Measurements from ENCODE around the gene GEMIN7. TPM values are rescaled to one million over a fixed set of nuclear protein-coding genes. Genes with fewer than 3 reads are reported as not detected.

The GEMIN7 gene
- total RNA-seq, 3 donors from 2014 or later, result 21.3 to 35.1 (median 22.1) TPM

GRCh38 chr19:45070214-45070613 lies 8.8 kb upstream of the GEMIN7 start:
- Histone ChIP-seq H3K36me3 (peaks cover 8% of the 10 kb centered on the region), H3K9me3 (no peaks in the 10 kb centered on the region), H3K4me1 (peaks cover 10 to 34% of the 10 kb centered on the region in 2 donors), H3K27ac (peak overlapping the region; percentile 66 to 87), H3K4me3 (no peak overlapping the region), H3K27me3 (no peaks in the 10 kb centered on the region)
- TF ChIP-seq POLR2A (IDR thresholded peaks at IDR 0.05) (no peak), POLR2AphosphoS5 (IDR thresholded peaks at IDR 0.05) (no peak)
- TF ChIP-seq, protein P1, sequence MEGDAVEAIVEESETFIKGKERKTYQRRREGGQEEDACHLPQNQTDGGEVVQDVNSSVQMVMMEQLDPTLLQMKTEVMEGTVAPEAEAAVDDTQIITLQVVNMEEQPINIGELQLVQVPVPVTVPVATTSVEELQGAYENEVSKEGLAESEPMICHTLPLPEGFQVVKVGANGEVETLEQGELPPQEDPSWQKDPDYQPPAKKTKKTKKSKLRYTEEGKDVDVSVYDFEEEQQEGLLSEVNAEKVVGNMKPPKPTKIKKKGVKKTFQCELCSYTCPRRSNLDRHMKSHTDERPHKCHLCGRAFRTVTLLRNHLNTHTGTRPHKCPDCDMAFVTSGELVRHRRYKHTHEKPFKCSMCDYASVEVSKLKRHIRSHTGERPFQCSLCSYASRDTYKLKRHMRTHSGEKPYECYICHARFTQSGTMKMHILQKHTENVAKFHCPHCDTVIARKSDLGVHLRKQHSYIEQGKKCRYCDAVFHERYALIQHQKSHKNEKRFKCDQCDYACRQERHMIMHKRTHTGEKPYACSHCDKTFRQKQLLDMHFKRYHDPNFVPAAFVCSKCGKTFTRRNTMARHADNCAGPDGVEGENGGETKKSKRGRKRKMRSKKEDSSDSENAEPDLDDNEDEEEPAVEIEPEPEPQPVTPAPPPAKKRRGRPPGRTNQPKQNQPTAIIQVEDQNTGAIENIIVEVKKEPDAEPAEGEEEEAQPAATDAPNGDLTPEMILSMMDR (IDR thresholded peaks at IDR 0.05), result no peak
- intact Hi-C loops (cut with DNase I; ENCODE audit: low total_unique reads), result no loop called here
- DNase-seq (ENCODE audit: low spot score in 2 of 2), result no peak

DNA sequence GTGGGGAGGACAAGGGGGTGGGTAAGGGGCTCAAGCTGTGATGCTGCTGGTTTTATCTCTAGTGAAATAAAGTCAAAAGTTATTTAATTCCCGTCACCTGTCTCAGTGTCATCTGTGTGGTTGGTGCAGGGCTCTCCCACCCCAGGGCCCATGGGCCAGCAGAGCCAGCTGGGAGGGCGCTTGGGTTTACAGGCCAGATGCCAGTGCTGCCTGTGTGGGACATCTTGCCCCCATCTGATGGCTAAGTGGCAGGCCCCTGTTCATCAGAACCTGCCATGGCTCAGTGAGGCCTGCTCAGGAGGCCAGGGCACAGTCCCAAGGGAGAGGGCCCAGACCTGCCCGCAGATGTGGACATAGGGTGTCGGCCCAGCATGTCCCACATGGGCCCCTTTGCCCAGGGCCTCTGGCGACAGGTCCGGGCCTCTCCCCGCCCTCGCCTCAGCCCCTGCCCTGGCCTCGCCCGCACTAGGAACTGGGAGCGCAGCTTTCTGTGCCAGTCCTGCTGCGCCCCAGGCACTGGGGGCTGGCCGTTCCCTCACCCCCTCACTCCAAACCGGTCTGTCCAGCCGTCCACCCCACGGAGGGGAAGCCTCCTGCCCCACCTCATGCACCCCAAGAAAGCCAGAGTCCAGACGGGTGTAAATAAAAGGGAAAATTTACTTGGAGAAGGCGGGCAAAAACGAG lies 8.1 kb upstream of the GEMIN7 start:
- intact Hi-C loops (cut with DNase I; ENCODE audit: low total_unique reads), result no loop called here
- TF ChIP-seq POLR2AphosphoS5 (IDR thresholded peaks at IDR 0.05), result peak in 1 of 3 donors; percentile 67
- TF ChIP-seq POLR2A (IDR thresholded peaks at IDR 0.05), result no peak
- TF ChIP-seq, protein P1 (IDR thresholded peaks at IDR 0.05), result no peak
- peaks cover 10 to 34% of the 10 kb centered on the region in 2 donors for H3K4me1 ChIP-seq
- H3K4me3 ChIP-seq, result peak overlapping the region in 1 of 3 donors; percentile 35
- DNase-seq (ENCODE audit: low spot score in 2 of 2), result peak; percentile 62 to 93
- H3K27me3 ChIP-seq, result no peaks in the 10 kb centered on the region
- H3K27ac ChIP-seq, result peak overlapping the region; percentile 66 to 87
- no peaks in the 10 kb centered on the region for H3K9me3 ChIP-seq
- peaks cover 8% of the 10 kb centered on the region for H3K36me3 ChIP-seq

DNA sequence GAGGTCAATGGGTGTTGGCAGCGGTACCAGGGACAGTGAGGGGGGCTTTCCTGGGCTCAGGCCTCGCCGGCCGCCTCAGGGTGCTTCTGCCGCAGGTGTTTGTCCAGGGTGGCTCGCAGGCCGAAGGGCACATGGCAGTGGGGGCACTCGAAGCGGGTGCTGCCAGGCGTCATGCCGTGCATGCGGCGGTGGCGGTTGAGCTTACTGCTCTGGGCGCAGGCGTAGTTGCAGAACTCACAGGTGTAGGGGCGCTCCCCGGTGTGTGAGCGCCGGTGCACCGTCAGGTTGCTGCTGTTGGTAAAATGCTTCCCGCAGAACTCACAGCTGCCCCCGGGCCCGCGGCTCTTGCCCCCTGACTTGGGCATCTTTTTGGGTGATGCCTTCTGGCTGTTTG lies 7.5 kb upstream of the GEMIN7 start:
- H3K4me1 ChIP-seq, result peaks cover 10 to 34% of the 10 kb centered on the region in 2 donors
- H3K4me3 ChIP-seq, result peak overlapping the region in 1 of 3 donors; percentile 35
- intact Hi-C loops (cut with DNase I; ENCODE audit: low total_unique reads), result no loop called here
- no peaks in the 10 kb centered on the region for H3K9me3 ChIP-seq
- TF ChIP-seq POLR2A (IDR thresholded peaks at IDR 0.05) (no peak), POLR2AphosphoS5 (IDR thresholded peaks at IDR 0.05) (peak in 1 of 3 donors; percentile 1)
- TF ChIP-seq, protein P1 (IDR thresholded peaks at IDR 0.05), result no peak
- H3K27me3 ChIP-seq, result no peaks in the 10 kb centered on the region
- peak overlapping the region; percentile 66 to 87 for H3K27ac ChIP-seq
- peaks cover 8% of the 10 kb centered on the region for H3K36me3 ChIP-seq
- DNase-seq (ENCODE audit: low spot score in 2 of 2), result peak in 1 of 2 donors; percentile 67

DNA sequence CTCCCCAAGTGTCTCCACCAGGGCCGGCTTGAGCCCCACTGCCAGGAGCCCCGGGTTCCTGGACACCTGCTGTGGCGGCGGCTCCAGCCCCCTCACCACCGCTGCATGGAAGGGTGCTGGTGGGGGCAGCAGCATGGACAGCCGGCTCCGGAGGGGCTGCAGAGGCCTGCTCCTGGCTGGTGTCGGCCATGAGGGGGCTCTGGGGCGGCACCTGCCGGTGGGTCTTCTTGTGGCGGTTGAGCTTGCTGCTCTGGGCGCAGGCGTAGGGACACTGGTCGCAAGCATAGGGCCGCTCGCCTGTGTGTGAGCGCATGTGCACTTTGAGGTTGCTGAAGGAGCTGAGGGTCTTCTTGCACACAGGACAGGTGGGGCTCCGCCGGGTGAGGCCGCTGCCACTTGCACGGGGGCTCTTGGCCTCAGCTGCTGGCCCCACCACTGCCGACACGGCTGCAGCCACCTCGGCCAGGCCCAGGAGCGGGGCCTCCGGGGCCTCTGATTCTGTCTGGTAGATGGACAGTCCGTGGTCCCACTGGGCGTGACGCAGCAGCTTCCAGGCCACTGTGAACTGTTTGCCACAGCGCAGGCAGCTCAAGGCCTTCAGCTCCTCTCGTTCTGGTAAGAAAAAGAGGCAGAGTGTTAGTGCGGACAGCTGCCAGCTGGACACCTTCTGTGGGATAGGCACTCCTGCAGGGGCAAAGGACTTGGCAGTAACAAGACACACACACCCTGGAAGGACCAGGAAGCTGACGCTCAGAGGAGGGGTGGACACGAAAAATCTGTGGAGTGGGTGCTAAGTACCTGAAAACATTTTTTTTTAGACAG lies 6.9 kb upstream of the GEMIN7 start:
- peak overlapping the region; percentile 66 to 87 for H3K27ac ChIP-seq
- no peaks in the 10 kb centered on the region for H3K27me3 ChIP-seq
- peaks cover 8% of the 10 kb centered on the region for H3K36me3 ChIP-seq

More for the DNA sequence above, 6.9 kb upstream of the GEMIN7 start:
- peaks cover 10 to 39% of the 10 kb centered on the region in 2 donors for H3K4me1 ChIP-seq
- TF ChIP-seq POLR2AphosphoS5 (IDR thresholded peaks at IDR 0.05) (no peak), POLR2A (IDR thresholded peaks at IDR 0.05) (no peak)
- TF ChIP-seq, protein P1 (IDR thresholded peaks at IDR 0.05), result no peak
- no peaks in the 10 kb centered on the region for H3K9me3 ChIP-seq
- peak overlapping the region in 1 of 3 donors; percentile 25 for H3K4me3 ChIP-seq
- peak in 1 of 2 donors; percentile 67 for DNase-seq (ENCODE audit: low spot score in 2 of 2)
- intact Hi-C loops (cut with DNase I; ENCODE audit: low total_unique reads), result no loop called here

Data from breast epithelium (tissue), 4 donors.